GM23338 (cell line): ENCODE results near the gene TPR.

ENCODE experiments used
- JUNB ChIP-seq: IDR thresholded peaks from one replicate; pipeline ENCODE4 v1.6.1; 2016; ENCODE audit warnings: antibody characterized with exemption; ENCODE audit not compliant: unreplicated experiment
- TF ChIP-seq, protein P1 (sequence below), 2 experiments: fragments of 200-600 bp in 1 of 2; sonication (generic) in 1 of 2; conservative IDR thresholded peaks; 2 replicates each; pipeline versions ENCODE4 v1.5.1 to v1.6.1; 2016 to 2017; ENCODE audit warnings: antibody characterized with exemption in 2 of 2, low read depth in 2 of 2, mild to moderate bottlenecking in 2 of 2, moderate library complexity in 1 of 2

DNA sequence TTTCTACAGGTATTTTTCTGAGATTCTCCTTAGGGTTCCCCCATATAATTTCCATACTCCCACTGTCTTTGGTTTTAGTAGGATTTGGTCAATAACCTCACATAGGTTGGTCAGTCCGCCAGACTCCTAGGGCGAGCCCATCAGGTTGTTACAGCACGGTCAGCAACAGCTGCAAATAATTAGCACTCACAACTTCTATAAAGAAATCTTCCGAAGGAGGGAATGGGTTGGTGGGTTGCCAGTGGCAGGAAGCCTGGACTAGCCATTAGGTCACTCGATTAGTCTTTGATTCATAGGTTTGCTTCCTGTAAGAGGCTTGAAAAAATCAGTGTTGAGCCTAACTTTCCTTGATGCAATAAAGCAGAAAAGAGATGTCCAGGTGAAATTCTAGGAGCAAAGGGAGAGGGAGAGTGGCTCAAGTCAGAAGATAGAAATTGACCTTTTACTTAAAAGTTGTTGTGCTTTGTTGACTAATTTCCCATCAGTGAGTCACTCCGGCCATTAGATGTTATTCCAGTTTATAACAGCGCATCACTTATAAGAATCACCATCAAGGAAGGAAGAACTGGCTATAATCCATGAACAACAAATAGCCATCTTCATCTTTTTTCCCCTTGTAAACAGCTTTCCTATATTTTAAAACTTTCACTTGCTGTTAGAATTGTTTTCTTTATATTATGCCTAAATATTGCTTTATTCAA is 88.3 kb downstream of the TPR start:
- TF ChIP-seq, protein P1, sequence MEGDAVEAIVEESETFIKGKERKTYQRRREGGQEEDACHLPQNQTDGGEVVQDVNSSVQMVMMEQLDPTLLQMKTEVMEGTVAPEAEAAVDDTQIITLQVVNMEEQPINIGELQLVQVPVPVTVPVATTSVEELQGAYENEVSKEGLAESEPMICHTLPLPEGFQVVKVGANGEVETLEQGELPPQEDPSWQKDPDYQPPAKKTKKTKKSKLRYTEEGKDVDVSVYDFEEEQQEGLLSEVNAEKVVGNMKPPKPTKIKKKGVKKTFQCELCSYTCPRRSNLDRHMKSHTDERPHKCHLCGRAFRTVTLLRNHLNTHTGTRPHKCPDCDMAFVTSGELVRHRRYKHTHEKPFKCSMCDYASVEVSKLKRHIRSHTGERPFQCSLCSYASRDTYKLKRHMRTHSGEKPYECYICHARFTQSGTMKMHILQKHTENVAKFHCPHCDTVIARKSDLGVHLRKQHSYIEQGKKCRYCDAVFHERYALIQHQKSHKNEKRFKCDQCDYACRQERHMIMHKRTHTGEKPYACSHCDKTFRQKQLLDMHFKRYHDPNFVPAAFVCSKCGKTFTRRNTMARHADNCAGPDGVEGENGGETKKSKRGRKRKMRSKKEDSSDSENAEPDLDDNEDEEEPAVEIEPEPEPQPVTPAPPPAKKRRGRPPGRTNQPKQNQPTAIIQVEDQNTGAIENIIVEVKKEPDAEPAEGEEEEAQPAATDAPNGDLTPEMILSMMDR (conservative IDR thresholded peaks at IDR 0.05; ENCODE audit: low read depth in 2 of 2) = no peak
- TF ChIP-seq JUNB = no peak
